Measurements from ENCODE around the gene RASSF3.

Gene RASSF3

DNA sequence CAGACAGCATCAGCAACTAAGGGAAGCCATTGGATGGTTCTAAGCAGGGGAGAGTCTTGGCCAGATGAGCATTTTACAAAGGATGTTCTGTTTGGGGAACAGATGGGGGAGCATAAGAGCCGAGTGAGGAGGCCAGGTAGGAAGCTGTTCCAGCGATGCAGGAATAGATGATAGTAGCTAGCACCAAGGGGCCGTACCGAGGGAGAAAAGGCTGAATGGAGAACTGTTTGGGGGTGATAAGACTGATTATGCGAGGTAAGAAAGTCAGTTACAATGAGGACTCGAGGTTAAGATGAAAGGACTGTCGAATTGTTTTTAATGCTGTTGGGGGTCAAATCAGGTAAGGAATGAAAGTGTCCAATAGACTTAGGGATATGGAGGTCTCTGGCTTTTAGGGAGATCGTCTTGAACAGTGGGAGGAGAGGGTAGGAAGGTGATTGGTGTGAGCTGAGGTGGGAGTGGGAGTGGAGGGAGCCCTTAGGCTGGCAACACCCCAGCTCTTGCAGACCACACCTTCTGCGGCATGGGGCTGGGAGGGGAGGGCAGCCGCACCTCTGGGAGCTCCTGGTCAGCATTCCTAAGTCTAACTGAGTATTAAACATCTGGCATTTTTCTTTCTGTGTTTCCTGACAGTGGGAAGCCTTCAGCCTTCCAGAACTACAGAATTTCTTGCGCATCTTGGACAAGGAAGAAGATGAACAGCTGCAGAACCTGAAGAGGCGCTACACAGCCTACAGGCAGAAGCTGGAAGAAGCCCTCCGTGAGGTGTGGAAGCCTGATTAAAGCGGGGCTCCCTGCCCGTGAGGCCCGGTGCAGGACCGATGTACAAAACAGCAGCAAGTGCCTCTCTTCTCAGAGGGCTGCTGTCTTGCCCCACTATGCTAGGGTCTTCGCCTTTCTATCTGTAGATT is 84.1 kb downstream of the RASSF3 start:
- Histone ChIP-seq H3K27ac (replicated peaks) (no peak overlapping the region), H3K4me3 (replicated peaks; ENCODE audit: insufficient read depth, low read length) (no peak overlapping the region), H3K27me3 (ENCODE audit: insufficient read depth, poor library complexity, severe bottlenecking) (no peaks in the 10 kb centered on the region)
- TF ChIP-seq POLR2AphosphoS5 (IDR thresholded peaks at IDR 0.05; ENCODE audit: low read depth) (no peak), GABPA (IDR thresholded peaks at IDR 0.05; ENCODE audit: low read depth) (no peak)
- no peak for DNase-seq (ENCODE audit: low read depth in 1 of 2, low spot score in 1 of 2)

- Histone ChIP-seq H3K27ac (replicated peaks) (no peak overlapping the region), H3K4me3 (replicated peaks; ENCODE audit: insufficient read depth, low read length) (no peak overlapping the region), H3K27me3 (ENCODE audit: insufficient read depth, poor library complexity, severe bottlenecking) (no peaks in the 10 kb centered on the region)
- TF ChIP-seq REST (IDR thresholded peaks at IDR 0.05; ENCODE audit: insufficient replicate concordance, low read depth) = no peak
- DNase-seq (ENCODE audit: low read depth in 1 of 2, low spot score in 1 of 2) = no peak
Measured at GRCh38 chr12:64695550-64695949, 85.3 kb downstream of the RASSF3 start.

- DNase-seq (ENCODE audit: low read depth in 1 of 2, low spot score in 1 of 2) = no peak
- Histone ChIP-seq H3K4me3 (replicated peaks; ENCODE audit: insufficient read depth, low read length) (no peak overlapping the region), H3K27me3 (ENCODE audit: insufficient read depth, poor library complexity, severe bottlenecking) (no peaks in the 10 kb centered on the region), H3K27ac (replicated peaks) (no peak overlapping the region)
- TF ChIP-seq SPI1 (IDR thresholded peaks at IDR 0.05; ENCODE audit: borderline replicate concordance, low read depth) = no peak
- TF ChIP-seq, protein P1, sequence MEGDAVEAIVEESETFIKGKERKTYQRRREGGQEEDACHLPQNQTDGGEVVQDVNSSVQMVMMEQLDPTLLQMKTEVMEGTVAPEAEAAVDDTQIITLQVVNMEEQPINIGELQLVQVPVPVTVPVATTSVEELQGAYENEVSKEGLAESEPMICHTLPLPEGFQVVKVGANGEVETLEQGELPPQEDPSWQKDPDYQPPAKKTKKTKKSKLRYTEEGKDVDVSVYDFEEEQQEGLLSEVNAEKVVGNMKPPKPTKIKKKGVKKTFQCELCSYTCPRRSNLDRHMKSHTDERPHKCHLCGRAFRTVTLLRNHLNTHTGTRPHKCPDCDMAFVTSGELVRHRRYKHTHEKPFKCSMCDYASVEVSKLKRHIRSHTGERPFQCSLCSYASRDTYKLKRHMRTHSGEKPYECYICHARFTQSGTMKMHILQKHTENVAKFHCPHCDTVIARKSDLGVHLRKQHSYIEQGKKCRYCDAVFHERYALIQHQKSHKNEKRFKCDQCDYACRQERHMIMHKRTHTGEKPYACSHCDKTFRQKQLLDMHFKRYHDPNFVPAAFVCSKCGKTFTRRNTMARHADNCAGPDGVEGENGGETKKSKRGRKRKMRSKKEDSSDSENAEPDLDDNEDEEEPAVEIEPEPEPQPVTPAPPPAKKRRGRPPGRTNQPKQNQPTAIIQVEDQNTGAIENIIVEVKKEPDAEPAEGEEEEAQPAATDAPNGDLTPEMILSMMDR (IDR thresholded peaks at IDR 0.05; ENCODE audit: insufficient read depth, low read length) = no peak
- no peak for TF ChIP-seq POLR2AphosphoS5 (IDR thresholded peaks at IDR 0.05; ENCODE audit: low read depth)
- no peak for TF ChIP-seq REST (IDR thresholded peaks at IDR 0.05; ENCODE audit: insufficient replicate concordance, low read depth)
- TF ChIP-seq GABPA (IDR thresholded peaks at IDR 0.05; ENCODE audit: low read depth) = no peak
Measured at GRCh38 chr12:64696080-64696741, 85.9 kb downstream of the RASSF3 start.

- peak; percentile 70 to 83 for DNase-seq (ENCODE audit: low read depth in 1 of 2, low spot score in 1 of 2)
- H3K4me3 ChIP-seq (replicated peaks; ENCODE audit: insufficient read depth, low read length) = no peak overlapping the region
- H3K27me3 ChIP-seq (ENCODE audit: insufficient read depth, poor library complexity, severe bottlenecking) = no peaks in the 10 kb centered on the region
- no peak for TF ChIP-seq GABPA (IDR thresholded peaks at IDR 0.05; ENCODE audit: low read depth)
- TF ChIP-seq, protein P1 (IDR thresholded peaks at IDR 0.05; ENCODE audit: insufficient read depth, low read length) = no peak
- TF ChIP-seq REST (IDR thresholded peaks at IDR 0.05; ENCODE audit: insufficient replicate concordance, low read depth) = no peak
- TF ChIP-seq POLR2AphosphoS5 (IDR thresholded peaks at IDR 0.05; ENCODE audit: low read depth) = peak; percentile 22; the same call in 1 of the 2 replicates
- TF ChIP-seq SPI1 (IDR thresholded peaks at IDR 0.05; ENCODE audit: borderline replicate concordance, low read depth) = peak; percentile 19; the same call in 1 of the 2 replicates
- peak overlapping the region; percentile 37 for H3K27ac ChIP-seq (replicated peaks)
Measured at GRCh38 chr12:64699504-64700115, 89.3 kb downstream of the RASSF3 start.

Data from HL-60 (cell line).